IPS-18c (cell line): Measurements from ENCODE around the gene TMEM184C.

Experiments
- H3K4me3 ChIP-seq: 2 replicates; pipeline ENCODE4 v1.7.0; 2013; ENCODE audit warnings: low read depth, mild to moderate bottlenecking, low read length, moderate library complexity; ENCODE audit not compliant: insufficient read depth
- H3K9me3 ChIP-seq: one replicate; pipeline ENCODE4 v1.6.1; 2013; ENCODE audit warnings: mild to moderate bottlenecking, low read length, moderate library complexity; ENCODE audit not compliant: control insufficient read depth, insufficient read depth

Gene TMEM184C

GRCh38 chr4:147617173-147617840, at the start of gene TMEM184C:
TSS of gene TMEM184C (plus strand) at chr4:147617397. CDS start at chr4:147617957, 560 bp downstream.
- Histone ChIP-seq H3K4me3 (peak within 1 kb of the TSS; percentile 72), H3K9me3 (no peaks in the 10 kb centered on the region)

GRCh38 chr4:147570616-147571015, 46.6 kb upstream of the TMEM184C start:
- Histone ChIP-seq H3K9me3 (no peaks in the 10 kb centered on the region), H3K4me3 (no peak overlapping the region)

- Histone ChIP-seq H3K9me3 (no peaks in the 10 kb centered on the region), H3K4me3 (no peak overlapping the region)
These were observed 46.0 kb upstream of the TMEM184C start for GRCh38 chr4:147571036-147571770.

GRCh38 chr4:147576084-147576483, 41.1 kb upstream of the TMEM184C start:
- Histone ChIP-seq H3K4me3 (no peak overlapping the region), H3K9me3 (no peaks in the 10 kb centered on the region)

GRCh38 chr4:147578051-147578476, 39.1 kb upstream of the TMEM184C start:
- Histone ChIP-seq H3K4me3 (no peak overlapping the region), H3K9me3 (no peaks in the 10 kb centered on the region)

GRCh38 chr4:147578593-147578992, 38.6 kb upstream of the TMEM184C start:
- no peak overlapping the region for H3K4me3 ChIP-seq
- no peaks in the 10 kb centered on the region for H3K9me3 ChIP-seq

GRCh38 chr4:147580396-147580795, 36.8 kb upstream of the TMEM184C start:
- H3K4me3 ChIP-seq = no peak overlapping the region
- H3K9me3 ChIP-seq = no peaks in the 10 kb centered on the region

- H3K9me3 ChIP-seq = no peaks in the 10 kb centered on the region
These were observed 35.4 kb upstream of the TMEM184C start for GRCh38 chr4:147581606-147582350.

GRCh38 chr4:147582386-147583060, 34.7 kb upstream of the TMEM184C start:
- Histone ChIP-seq H3K9me3 (no peaks in the 10 kb centered on the region), H3K4me3 (no peak overlapping the region)

More at GRCh38 chr4:147581606-147582350, 35.4 kb upstream of the TMEM184C start:
- no peak overlapping the region for H3K4me3 ChIP-seq

- Histone ChIP-seq H3K9me3 (no peaks in the 10 kb centered on the region), H3K4me3 (no peak overlapping the region)
These were observed 33.3 kb upstream of the TMEM184C start for GRCh38 chr4:147583876-147584275.

GRCh38 chr4:147586032-147586431, 31.2 kb upstream of the TMEM184C start:
- Histone ChIP-seq H3K9me3 (no peaks in the 10 kb centered on the region), H3K4me3 (no peak overlapping the region)

- H3K4me3 ChIP-seq = no peak overlapping the region
These were observed 30.6 kb upstream of the TMEM184C start for GRCh38 chr4:147586637-147587036.

GRCh38 chr4:147587041-147587440, 30.2 kb upstream of the TMEM184C start:
- H3K4me3 ChIP-seq = no peak overlapping the region
- H3K9me3 ChIP-seq = no peaks in the 10 kb centered on the region

More at GRCh38 chr4:147586637-147587036, 30.6 kb upstream of the TMEM184C start:
- H3K9me3 ChIP-seq = no peaks in the 10 kb centered on the region

- Histone ChIP-seq H3K4me3 (no peak overlapping the region), H3K9me3 (no peaks in the 10 kb centered on the region)
These were observed 27.6 kb upstream of the TMEM184C start for GRCh38 chr4:147589586-147589985.

GRCh38 chr4:147590249-147590920, 26.8 kb upstream of the TMEM184C start:
- no peaks in the 10 kb centered on the region for H3K9me3 ChIP-seq
- H3K4me3 ChIP-seq = no peak overlapping the region

- Histone ChIP-seq H3K4me3 (no peak overlapping the region), H3K9me3 (no peaks in the 10 kb centered on the region)
These were observed 26.1 kb upstream of the TMEM184C start for GRCh38 chr4:147591106-147591505.

GRCh38 chr4:147594107-147594506, 23.1 kb upstream of the TMEM184C start:
- H3K4me3 ChIP-seq = no peak overlapping the region
- no peaks in the 10 kb centered on the region for H3K9me3 ChIP-seq
